GM06990 (cell line): ENCODE measurements around the gene EHBP1.

Experiments
- DNase-seq: peaks from one replicate; pipeline ENCODE4 v3.0.0-alpha.2; 2011; ENCODE audit not compliant: insufficient read length; ENCODE audit errors: extremely low read depth
- H3K27me3 ChIP-seq: replicated peaks from 2 replicates; pipeline ENCODE4 v1.6.0; 2011; ENCODE audit warnings: low read length; ENCODE audit not compliant: control insufficient read depth, insufficient read depth
- H3K36me3 ChIP-seq: 2 replicates; pipeline ENCODE4 v1.5.1; 2011; ENCODE audit warnings: low read length; ENCODE audit not compliant: control insufficient read depth, insufficient read depth
- H3K4me3 ChIP-seq: replicated peaks from 2 replicates; pipeline ENCODE4 v1.5.1; 2011; ENCODE audit warnings: low read depth, mild to moderate bottlenecking, control low read depth, low read length
- CTCF ChIP-seq: IDR thresholded peaks from 2 replicates; pipeline ENCODE4 v1.5.1; 2011; ENCODE audit warnings: low read length, control low read depth, mild to moderate bottlenecking, inconsistent platforms; ENCODE audit not compliant: insufficient read depth, poor library complexity, severe bottlenecking

EHBP1 gene

GRCh38 chr2:62665446-62665845 lies 40.1 kb upstream of the EHBP1 start:
- no peak for DNase-seq
- no peaks in the 10 kb centered on the region for H3K36me3 ChIP-seq
- no peaks in the 10 kb centered on the region for H3K27me3 ChIP-seq
- no peak overlapping the region for H3K4me3 ChIP-seq
- no peak for TF ChIP-seq CTCF

GRCh38 chr2:62669180-62669579 lies 36.3 kb upstream of the EHBP1 start:
- no peak for DNase-seq

GRCh38 chr2:62672601-62673000 lies 32.9 kb upstream of the EHBP1 start:
- no peak for TF ChIP-seq CTCF
- DNase-seq = no peak
- no peaks in the 10 kb centered on the region for H3K27me3 ChIP-seq
- H3K4me3 ChIP-seq = no peak overlapping the region
- no peaks in the 10 kb centered on the region for H3K36me3 ChIP-seq

More at GRCh38 chr2:62669180-62669579, 36.3 kb upstream of the EHBP1 start:
- no peak overlapping the region for H3K4me3 ChIP-seq
- TF ChIP-seq CTCF = no peak
- H3K27me3 ChIP-seq = no peaks in the 10 kb centered on the region
- no peaks in the 10 kb centered on the region for H3K36me3 ChIP-seq

- Histone ChIP-seq H3K4me3 (no peak overlapping the region), H3K27me3 (no peaks in the 10 kb centered on the region), H3K36me3 (no peaks in the 10 kb centered on the region)
- TF ChIP-seq CTCF = no peak
- DNase-seq = no peak
Observed at GRCh38 chr2:62675062-62675461, 30.5 kb upstream of the EHBP1 start.

GRCh38 chr2:62685256-62685655 lies 20.3 kb upstream of the EHBP1 start:
- no peak for DNase-seq
- Histone ChIP-seq H3K27me3 (no peaks in the 10 kb centered on the region; the same call in 1 of the 2 replicates), H3K36me3 (no peaks in the 10 kb centered on the region), H3K4me3 (no peak overlapping the region)
- no peak for TF ChIP-seq CTCF

GRCh38 chr2:62686012-62686685 lies 19.4 kb upstream of the EHBP1 start:
- DNase-seq = no peak
- Histone ChIP-seq H3K4me3 (no peak overlapping the region), H3K27me3 (no peaks in the 10 kb centered on the region; the same call in 1 of the 2 replicates), H3K36me3 (no peaks in the 10 kb centered on the region)
- no peak for TF ChIP-seq CTCF
